ENCODE results near the gene ADCY7.
"Not testable (repeated sequence)": the region's sequence is repeated elsewhere in the genome, so short reads cannot be mapped to it uniquely, and the experiment has no call there.

The ADCY7 gene

GRCh38 chr16:50332599-50332998, 66.2 kb downstream of the ADCY7 start:
- in situ Hi-C loops (cut with MboI; ENCODE audit: low sequenced_read_pairs): no loop called here

DNA sequence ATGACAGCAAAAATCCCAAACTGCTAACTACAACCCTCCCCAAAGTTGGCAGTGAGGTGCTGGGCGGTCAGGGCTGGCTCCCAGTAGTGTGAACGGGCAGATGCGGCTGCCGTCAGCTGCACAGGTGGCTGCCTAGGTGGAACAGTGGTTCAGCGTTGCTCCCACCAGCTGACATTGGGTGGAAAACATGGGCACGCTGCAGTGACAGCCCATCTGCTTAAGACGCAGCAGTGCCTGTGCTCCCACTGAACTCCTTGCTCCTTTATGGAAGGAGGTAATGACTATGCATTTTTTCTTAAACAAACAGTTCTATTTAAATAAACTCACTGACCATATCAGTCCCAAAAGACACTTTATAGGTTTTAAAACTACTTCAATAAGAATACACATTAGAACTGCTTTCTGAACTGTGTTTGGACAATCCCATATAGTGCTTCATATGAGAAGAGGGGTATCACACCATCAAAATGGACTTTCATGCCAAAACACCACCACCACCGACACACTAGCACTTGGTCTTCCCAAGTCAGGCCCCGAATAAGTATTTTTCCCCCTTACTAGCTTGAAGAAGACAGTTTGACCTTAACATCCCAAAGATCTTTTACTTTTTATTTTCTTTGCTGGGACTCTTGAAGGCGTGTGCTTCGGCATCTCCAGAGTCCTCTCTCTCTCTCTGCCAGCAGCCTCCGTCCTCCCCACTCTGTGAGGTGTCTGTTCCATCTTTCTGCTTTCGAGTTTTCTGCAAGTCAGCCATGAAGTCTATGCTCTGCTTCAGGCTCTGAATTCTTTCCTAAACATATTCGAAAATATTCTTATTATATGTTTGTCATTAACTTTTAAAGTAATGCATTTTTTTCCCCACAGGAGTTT, 68.0 kb downstream of the ADCY7 start:
- in situ Hi-C loops (cut with MboI; ENCODE audit: low sequenced_read_pairs): no loop called here

- in situ Hi-C loops (cut with MboI; ENCODE audit: low sequenced_read_pairs): no loop called here
These were observed 69.0 kb downstream of the ADCY7 start for GRCh38 chr16:50335196-50335958.

DNA sequence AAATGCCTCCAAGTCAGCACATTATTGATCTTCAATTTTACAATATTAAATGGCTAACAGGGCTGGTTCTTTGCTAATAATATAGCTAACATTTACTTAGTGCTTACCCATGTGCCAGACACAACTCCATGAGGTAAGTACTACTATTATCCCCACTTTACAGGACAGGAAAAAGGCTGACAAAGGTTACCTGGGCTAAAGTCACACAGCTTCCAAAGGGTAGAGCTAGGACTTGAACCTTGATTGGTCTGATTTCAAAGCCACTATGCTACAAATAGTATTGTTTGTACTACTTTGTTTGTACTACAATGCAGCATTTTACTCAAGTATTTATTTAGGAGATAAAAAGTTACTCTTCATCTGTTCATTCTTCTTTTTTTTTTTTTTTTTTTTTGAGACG, 70.5 kb downstream of the ADCY7 start:
- in situ Hi-C loops (cut with MboI; ENCODE audit: low sequenced_read_pairs): no loop called here

- in situ Hi-C loops (cut with MboI; ENCODE audit: low sequenced_read_pairs): no loop called here
These were observed 72.2 kb downstream of the ADCY7 start for GRCh38 chr16:50338371-50339231.

GRCh38 chr16:50340578-50340977, 74.2 kb downstream of the ADCY7 start:
- in situ Hi-C loops (cut with MboI; ENCODE audit: low sequenced_read_pairs): no loop called here

DNA sequence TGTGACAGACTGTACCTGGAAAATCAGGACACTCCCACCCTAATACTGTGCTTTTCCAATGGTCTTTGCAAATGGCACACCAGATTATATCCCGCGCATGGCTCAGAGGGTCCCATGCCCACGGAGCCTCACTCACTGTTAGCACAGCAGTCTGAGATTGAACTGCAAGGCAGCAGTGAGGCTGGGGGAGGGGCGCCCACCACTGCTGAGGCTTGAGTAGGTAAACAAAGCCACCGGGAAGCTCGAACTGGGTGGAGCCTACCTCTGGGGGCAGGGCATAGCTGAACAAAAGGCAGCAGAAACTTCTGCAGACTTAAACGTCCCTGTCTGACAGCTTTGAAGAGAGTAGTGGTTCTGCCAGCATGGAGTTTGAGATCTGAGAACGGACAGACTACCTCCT, 77.2 kb downstream of the ADCY7 start:
- in situ Hi-C loops (cut with MboI; ENCODE audit: low sequenced_read_pairs): not testable (repeated sequence)

DNA sequence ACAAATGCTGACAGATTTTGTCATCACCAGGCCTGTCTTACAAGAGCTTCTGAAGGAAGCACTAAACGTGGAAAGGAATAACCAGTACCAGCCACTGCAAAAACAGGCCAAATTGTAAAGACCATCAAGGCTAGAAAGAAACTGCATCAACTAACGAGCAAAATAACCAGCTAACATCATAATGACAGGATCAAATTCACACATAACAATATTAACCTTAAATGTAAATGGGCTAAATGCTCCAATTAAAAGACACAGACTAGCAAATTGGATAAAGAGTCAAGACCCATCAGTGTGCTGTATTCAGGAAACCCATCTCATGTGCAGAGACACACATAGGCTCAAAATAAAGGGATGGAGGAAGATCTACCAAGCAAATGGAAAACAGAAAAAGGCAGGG, 78.9 kb downstream of the ADCY7 start:
- in situ Hi-C loops (cut with MboI; ENCODE audit: low sequenced_read_pairs): not testable (repeated sequence)

GRCh38 chr16:50351116-50351515, 84.8 kb downstream of the ADCY7 start:
- in situ Hi-C loops (cut with MboI; ENCODE audit: low sequenced_read_pairs): loop anchor here (25.0 kb wide), 1 partner anchor 311 kb away; no protein-coding TSS in a partner anchor

DNA sequence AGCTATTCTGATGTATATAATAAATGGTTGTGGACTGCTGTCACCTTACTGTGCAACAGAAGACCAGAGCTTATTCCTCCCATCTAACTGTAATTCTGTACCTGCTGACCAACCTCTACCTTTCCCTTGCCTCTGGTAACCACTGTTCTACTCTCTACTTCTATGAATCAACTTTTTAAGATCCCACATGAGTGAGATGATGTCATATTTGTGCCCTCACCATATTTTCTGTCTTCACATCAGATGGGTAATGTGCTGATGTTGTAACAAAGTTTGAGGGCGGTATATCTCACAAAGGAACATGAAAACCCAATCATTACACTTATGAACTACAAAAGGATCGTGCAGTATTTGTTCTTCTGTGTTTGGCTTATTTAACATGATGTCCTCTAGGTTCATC, 85.6 kb downstream of the ADCY7 start:
- in situ Hi-C loops (cut with MboI; ENCODE audit: low sequenced_read_pairs): loop anchor here (25.0 kb wide), 1 partner anchor 310 kb away; no protein-coding TSS in a partner anchor

GRCh38 chr16:50354082-50354481, 87.7 kb downstream of the ADCY7 start:
- in situ Hi-C loops (cut with MboI; ENCODE audit: low sequenced_read_pairs): loop anchor here (25.0 kb wide), 1 partner anchor 308 kb away; no protein-coding TSS in a partner anchor

- in situ Hi-C loops (cut with MboI; ENCODE audit: low sequenced_read_pairs): loop anchor here (25.0 kb wide), 1 partner anchor 307 kb away; no protein-coding TSS in a partner anchor
These were observed 88.5 kb downstream of the ADCY7 start for GRCh38 chr16:50354629-50355456.

DNA sequence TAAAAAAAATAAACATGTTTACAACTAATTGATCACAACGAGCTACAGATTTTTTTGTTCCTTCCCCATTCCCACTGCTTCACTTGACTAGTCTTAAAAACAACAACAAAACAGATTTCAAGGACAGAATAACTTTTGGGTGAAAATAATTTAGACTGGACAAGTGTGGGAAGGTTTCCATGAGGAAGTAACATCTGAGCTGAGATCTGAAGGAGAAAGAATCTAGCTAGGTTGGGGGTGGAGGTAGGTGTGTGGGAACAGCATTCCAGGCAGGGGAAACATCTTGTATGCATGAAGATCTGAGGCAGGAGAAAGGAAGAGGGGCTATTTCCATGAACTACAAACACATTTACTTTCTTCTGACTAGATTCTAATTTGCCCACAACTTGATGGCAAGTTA, 93.3 kb downstream of the ADCY7 start:
- in situ Hi-C loops (cut with MboI; ENCODE audit: low sequenced_read_pairs): loop anchor here (25.0 kb wide), 1 partner anchor 303 kb away; no protein-coding TSS in a partner anchor

- in situ Hi-C loops (cut with MboI; ENCODE audit: low sequenced_read_pairs): loop anchor here (25.0 kb wide), 1 partner anchor 302 kb away; no protein-coding TSS in a partner anchor
These were observed 93.9 kb downstream of the ADCY7 start for GRCh38 chr16:50360033-50360778.

DNA sequence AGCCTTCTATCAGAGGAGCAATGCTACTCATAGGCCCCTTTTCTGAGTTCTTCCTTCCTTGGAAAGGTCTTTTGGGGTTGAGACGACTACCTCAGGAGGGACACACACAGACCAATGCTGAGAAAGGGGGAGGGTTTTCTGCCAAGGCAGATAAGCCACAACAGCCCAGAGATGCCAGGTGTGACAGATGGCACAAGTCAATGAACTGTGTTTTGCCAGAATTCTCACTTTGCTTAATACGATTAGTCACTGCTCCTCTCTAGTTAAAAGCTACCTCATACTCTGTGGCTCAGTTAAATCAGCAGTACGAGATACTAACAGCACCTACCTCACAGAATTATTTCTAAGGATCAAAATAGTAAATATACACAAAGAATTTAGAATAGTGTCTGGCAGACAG, 94.4 kb downstream of the ADCY7 start:
- in situ Hi-C loops (cut with MboI; ENCODE audit: low sequenced_read_pairs): loop anchor here (25.0 kb wide), 1 partner anchor 302 kb away; no protein-coding TSS in a partner anchor

- in situ Hi-C loops (cut with MboI; ENCODE audit: low sequenced_read_pairs): loop anchor here (25.0 kb wide), 1 partner anchor 299 kb away; no protein-coding TSS in a partner anchor
These were observed 97.3 kb downstream of the ADCY7 start for GRCh38 chr16:50363656-50364055.

DNA sequence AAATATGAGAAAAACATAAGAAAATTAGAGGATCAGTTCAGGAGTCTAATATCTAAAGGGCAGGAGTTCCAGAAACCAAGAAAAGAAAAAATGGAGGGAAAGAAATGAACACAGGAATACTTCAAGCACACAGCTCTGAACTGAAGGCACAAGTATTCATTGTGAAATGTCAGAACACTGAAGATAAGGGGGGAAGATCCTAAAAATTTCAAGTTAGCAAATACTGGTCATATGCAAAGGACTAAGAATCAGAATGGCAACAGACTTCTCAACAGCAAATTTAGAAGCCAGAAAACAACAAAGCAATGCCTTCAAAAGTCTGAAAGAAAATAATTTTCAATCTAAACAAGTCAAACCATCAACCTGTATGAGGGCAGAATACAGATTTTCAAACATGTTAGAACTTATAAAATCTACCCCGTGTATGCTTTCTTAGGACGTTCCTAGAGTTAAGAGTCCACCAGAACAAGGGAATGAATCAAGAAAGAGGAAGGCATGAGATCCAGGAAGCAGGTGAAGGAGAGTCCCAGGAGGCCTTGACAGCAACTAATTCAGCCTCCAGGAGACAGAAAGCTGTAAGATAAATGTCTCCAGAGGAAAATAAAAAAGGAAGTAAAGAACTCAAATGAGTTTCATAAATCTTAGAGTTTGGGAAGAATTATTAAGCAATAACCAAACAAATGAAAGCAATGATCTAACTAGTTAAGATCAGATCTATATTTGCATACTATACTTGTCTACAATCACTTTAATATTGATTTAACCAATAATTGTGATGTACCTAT, 99.6 kb downstream of the ADCY7 start:
- in situ Hi-C loops (cut with MboI; ENCODE audit: low sequenced_read_pairs): loop anchor here (25.0 kb wide), 1 partner anchor 296 kb away; no protein-coding TSS in a partner anchor
